AG04450 (cell line): Measurements from ENCODE around the gene MAOA. TPM values are rescaled to one million over a fixed set of nuclear protein-coding genes. Genes with fewer than 3 reads are reported as not detected.
A peak's percentile ranks its signal among the peaks of the same experiment; 100 is the strongest.
"Not testable (repeated sequence)": the region's sequence is repeated elsewhere in the genome, so short reads cannot be mapped to it uniquely, and the experiment has no call there.

Experiments used
- CTCF ChIA-PET: fragments of 300-600, 350-600 bp; formaldehyde crosslinking; extraction: SDS; loops from one replicate; lab custom pipeline; 2022; ENCODE audit warnings: antibody characterized with exemption, inconsistent platforms; lab: Charles Lee
- POLR2A ChIA-PET: fragments of 350-600 bp; formaldehyde crosslinking; extraction: SDS; loops from one replicate; lab custom pipeline; 2021; ENCODE audit warnings: antibody characterized with exemption, inconsistent platforms; lab: Yijun Ruan, JAX
- DNase-seq: peaks from one replicate; pipeline ENCODE4 v3.0.0-alpha.2; 2011; ENCODE audit warnings: low read depth, low spot score
- H3K27ac ChIP-seq: one replicate; pipeline ENCODE4 v1.5.1; 2012; ENCODE audit warnings: low read depth, low read length, control low read depth
- H3K27me3 ChIP-seq: one replicate; pipeline ENCODE4 v1.6.0; 2012; ENCODE audit warnings: low read length; ENCODE audit not compliant: control insufficient read depth, insufficient read depth
- H3K4me3 ChIP-seq: 2 replicates; pipeline ENCODE4 v1.5.1; 2011; ENCODE audit warnings: mild to moderate bottlenecking, low read depth, low read length, control low read depth
- H3K9me3 ChIP-seq: 2 replicates; pipeline ENCODE4 v1.5.1; 2012; ENCODE audit warnings: low read length; ENCODE audit not compliant: control insufficient read depth, insufficient read depth
- polyA minus RNA-seq: library from RNA; depleted of rRNA, polyadenylated mRNA; stranded (reverse); fragments of >200 nt; gene quantifications from 2 replicates; pipeline ENCODE4 v1.2.3, GENCODE V29; 2011; rRNA and poly(A)+ RNA removed
- polyA plus RNA-seq: library from polyadenylated mRNA; depleted of rRNA; stranded (reverse); fragments of >200 nt; gene quantifications from 2 replicates; pipeline ENCODE4 v1.2.3, GENCODE V29; 2011; rRNA removed
- TF ChIP-seq, protein P1 (sequence below): IDR thresholded peaks from 2 replicates; pipeline ENCODE4 v1.5.1; 2011; ENCODE audit warnings: low read depth, low read length, control low read depth, inconsistent platforms

MAOA gene
- polyA plus RNA-seq (0.37 and 0.40 TPM in 2 replicates), polyA minus RNA-seq (0.60 and 0.61 TPM in 2 replicates)

DNA sequence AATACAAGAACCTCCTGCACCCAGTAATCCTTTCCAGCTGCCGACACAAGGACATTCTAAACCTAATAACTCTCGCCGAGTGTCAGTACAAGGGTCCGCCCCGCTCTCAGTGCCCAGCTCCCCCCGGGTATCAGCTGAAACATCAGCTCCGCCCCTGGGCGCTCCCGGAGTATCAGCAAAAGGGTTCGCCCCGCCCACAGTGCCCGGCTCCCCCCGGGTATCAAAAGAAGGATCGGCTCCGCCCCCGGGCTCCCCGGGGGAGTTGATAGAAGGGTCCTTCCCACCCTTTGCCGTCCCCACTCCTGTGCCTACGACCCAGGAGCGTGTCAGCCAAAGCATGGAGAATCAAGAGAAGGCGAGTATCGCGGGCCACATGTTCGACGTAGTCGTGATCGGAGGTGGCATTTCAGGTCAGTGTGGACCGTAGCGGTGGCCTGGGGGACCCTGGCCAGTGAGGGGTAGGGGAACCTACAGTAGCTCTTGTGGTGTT is at the start of gene MAOA:
TSS of gene MAOA (plus strand) at position 295 of the 490 bp plus-strand sequence. CDS start at position 338, 43 bp downstream.
- H3K9me3 ChIP-seq = no peaks in the 10 kb centered on the region
- H3K27ac ChIP-seq = no peak within 1 kb of the TSS
- TF ChIP-seq, protein P1, sequence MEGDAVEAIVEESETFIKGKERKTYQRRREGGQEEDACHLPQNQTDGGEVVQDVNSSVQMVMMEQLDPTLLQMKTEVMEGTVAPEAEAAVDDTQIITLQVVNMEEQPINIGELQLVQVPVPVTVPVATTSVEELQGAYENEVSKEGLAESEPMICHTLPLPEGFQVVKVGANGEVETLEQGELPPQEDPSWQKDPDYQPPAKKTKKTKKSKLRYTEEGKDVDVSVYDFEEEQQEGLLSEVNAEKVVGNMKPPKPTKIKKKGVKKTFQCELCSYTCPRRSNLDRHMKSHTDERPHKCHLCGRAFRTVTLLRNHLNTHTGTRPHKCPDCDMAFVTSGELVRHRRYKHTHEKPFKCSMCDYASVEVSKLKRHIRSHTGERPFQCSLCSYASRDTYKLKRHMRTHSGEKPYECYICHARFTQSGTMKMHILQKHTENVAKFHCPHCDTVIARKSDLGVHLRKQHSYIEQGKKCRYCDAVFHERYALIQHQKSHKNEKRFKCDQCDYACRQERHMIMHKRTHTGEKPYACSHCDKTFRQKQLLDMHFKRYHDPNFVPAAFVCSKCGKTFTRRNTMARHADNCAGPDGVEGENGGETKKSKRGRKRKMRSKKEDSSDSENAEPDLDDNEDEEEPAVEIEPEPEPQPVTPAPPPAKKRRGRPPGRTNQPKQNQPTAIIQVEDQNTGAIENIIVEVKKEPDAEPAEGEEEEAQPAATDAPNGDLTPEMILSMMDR = no peak
- DNase-seq = no peak
- H3K4me3 ChIP-seq = peak within 1 kb of the TSS; percentile 60
- ChIA-PET CTCF (no interaction called here), POLR2A (no interaction called here)
- peaks cover 3% of the 10 kb centered on the region for H3K27me3 ChIP-seq

DNA sequence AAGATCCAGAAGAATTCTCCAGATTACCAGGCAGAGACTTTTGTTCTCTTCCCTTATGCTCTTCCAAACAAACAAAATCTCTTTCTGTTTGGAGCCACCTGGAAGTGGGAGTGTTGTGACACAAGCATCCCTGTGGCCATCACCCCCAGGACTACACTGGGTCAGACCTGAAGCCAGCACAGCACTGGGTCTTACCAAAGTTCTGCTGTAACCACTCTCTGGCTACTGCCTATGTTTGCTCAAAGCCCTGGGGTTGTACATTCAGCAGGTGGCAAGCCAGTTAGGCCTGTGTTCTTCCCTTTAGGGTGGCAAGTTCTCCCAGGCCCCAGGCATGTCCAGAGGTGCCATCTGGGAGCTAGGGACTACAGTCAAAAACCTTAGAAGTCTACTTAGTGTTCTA is 43.7 kb upstream of the MAOA start:
- DNase-seq = no peak
- POLR2A ChIA-PET = no interaction called here
- CTCF ChIA-PET = no interaction called here
- Histone ChIP-seq H3K9me3 (no peaks in the 10 kb centered on the region), H3K27ac (no peak overlapping the region), H3K27me3 (no peaks in the 10 kb centered on the region), H3K4me3 (no peak overlapping the region)
- TF ChIP-seq, protein P1 = no peak

DNA sequence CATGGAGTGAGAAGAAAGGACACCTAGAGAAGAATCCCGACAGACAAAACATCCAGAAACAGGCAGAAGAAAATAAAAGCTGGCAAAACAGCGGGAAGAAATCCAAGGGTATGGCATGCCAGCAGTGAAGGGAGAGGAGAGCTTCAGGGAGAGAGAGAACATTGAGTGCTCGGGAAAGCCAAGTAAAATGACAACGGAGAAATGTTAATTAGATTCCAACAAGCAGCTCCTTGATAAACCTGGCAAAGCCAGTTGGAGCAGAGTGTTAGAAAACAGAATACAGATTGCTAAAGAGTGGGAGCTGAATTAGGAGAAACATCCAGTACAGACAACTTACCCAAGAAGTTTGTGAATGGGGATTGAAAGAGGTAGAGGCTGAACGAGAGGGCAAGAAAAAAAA is 40.4 kb upstream of the MAOA start:
- POLR2A ChIA-PET = no interaction called here
- CTCF ChIA-PET = no interaction called here

DNA sequence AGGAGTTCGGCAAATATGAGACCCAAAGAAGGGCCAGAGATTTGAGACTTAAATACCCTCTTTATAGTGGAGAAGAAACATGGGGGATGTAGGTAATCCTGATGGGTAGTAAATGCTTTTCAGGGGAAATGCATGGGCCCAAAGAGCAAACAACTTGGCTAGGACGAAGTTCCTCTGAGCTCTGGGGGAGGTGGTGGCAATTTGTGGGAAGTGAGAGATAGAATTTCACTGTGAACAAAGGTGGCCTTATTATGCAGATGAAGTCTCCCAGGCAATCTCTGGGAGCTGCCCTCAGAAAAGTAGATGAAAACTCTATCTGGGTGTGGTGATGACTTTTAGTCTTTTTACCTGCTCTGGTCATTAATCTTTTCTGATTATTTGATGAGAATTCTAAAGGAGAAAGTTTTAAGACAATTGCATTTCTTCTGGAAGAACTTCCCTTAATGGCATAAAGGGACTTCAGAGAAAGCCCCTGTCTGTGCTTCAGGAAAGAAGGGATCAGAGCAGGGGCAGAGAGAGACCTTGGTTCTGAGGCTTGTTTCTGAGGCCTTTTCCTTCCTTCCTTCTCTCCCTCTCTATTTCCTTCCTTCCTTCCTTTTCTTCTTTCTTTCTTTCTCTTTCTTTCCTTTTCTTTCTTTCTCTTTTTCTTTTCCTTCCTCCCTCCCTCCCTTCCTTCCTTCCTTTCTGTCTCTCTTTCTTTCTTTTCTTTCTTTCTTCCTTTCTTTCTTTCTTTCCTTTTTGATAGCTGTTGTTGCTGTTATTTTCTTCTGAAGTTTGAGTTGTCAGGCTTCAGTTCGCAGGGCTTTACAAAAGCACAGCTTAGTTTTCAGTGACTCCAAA is 37.5 kb upstream of the MAOA start:
- no peaks in the 10 kb centered on the region for H3K9me3 ChIP-seq
- no peak overlapping the region for H3K27ac ChIP-seq
- ChIA-PET CTCF (no interaction called here), POLR2A (no interaction called here)
- TF ChIP-seq, protein P1 = no peak
- DNase-seq = no peak
- H3K27me3 ChIP-seq = no peaks in the 10 kb centered on the region
- no peak overlapping the region for H3K4me3 ChIP-seq

More for the DNA sequence above, 40.4 kb upstream of the MAOA start:
- H3K9me3 ChIP-seq = no peaks in the 10 kb centered on the region
- DNase-seq = no peak
- TF ChIP-seq, protein P1 = no peak
- no peak overlapping the region for H3K4me3 ChIP-seq
- H3K27ac ChIP-seq = no peak overlapping the region
- no peaks in the 10 kb centered on the region for H3K27me3 ChIP-seq

DNA sequence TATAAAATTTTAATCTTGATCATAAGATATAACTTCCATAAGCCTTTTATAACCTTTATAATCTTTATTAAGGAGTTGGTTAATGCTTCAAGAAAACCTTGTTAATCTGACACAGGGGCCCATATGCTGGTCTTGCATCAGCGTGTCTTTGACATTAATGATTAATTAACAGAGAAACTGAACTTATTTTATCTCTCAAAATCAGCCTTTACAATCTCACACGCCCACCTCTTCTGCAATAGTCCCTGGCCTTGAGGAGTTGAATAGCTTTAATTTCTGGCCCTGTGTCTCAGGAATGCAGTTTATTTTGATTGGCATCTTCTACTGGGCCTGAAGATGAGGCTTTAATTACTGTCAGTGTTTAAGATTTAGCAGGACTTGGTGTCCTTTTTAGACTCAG is 36.2 kb upstream of the MAOA start:
- CTCF ChIA-PET, H3K27me3 ChIP-seq, H3K4me3 ChIP-seq, POLR2A ChIA-PET, H3K9me3 ChIP-seq, H3K27ac ChIP-seq, DNase-seq: not testable (repeated sequence)
